BE2C (cell line): ENCODE measurements around the gene PFAS.
A peak's percentile ranks its signal among the peaks of the same experiment; 100 is the strongest.

Experiments used
- DNase-seq: peaks from one replicate; pipeline ENCODE4 v3.0.0-alpha.2; 2020
- H3K27me3 ChIP-seq: fragments of 250-450 bp; sonication (Bioruptor Pico); 2 replicates; pipeline ENCODE4 v1.5.1; 2020; ENCODE audit warnings: mild to moderate bottlenecking
- H3K36me3 ChIP-seq: fragments of 250-450 bp; sonication (Bioruptor Pico); 2 replicates; pipeline ENCODE4 v1.5.1; 2020; ENCODE audit warnings: mild to moderate bottlenecking
- H3K4me1 ChIP-seq: fragments of 250-450 bp; sonication (Bioruptor Pico); 2 replicates; pipeline ENCODE4 v1.5.1; 2020
- H3K4me3 ChIP-seq: 2 replicates; pipeline ENCODE4 v1.5.1; 2011; ENCODE audit warnings: low read depth, low read length
- H3K9me3 ChIP-seq: fragments of 250-450 bp; sonication (Bioruptor Pico); 2 replicates; pipeline ENCODE4 v1.5.1; 2020
- TF ChIP-seq, protein P1 (sequence below): IDR thresholded peaks from 2 replicates; pipeline ENCODE4 v1.5.1; 2012; ENCODE audit warnings: mild to moderate bottlenecking, low read depth, low read length

PFAS gene

GRCh38 chr17:8284126-8284525, 35.0 kb downstream of the PFAS start:
- Histone ChIP-seq H3K27me3 (no peaks in the 10 kb centered on the region), H3K9me3 (no peaks in the 10 kb centered on the region), H3K4me3 (no peak overlapping the region), H3K36me3 (no peaks in the 10 kb centered on the region), H3K4me1 (no peaks in the 10 kb centered on the region)
- TF ChIP-seq, protein P1, sequence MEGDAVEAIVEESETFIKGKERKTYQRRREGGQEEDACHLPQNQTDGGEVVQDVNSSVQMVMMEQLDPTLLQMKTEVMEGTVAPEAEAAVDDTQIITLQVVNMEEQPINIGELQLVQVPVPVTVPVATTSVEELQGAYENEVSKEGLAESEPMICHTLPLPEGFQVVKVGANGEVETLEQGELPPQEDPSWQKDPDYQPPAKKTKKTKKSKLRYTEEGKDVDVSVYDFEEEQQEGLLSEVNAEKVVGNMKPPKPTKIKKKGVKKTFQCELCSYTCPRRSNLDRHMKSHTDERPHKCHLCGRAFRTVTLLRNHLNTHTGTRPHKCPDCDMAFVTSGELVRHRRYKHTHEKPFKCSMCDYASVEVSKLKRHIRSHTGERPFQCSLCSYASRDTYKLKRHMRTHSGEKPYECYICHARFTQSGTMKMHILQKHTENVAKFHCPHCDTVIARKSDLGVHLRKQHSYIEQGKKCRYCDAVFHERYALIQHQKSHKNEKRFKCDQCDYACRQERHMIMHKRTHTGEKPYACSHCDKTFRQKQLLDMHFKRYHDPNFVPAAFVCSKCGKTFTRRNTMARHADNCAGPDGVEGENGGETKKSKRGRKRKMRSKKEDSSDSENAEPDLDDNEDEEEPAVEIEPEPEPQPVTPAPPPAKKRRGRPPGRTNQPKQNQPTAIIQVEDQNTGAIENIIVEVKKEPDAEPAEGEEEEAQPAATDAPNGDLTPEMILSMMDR = no peak
- no peak for DNase-seq

GRCh38 chr17:8285270-8286181, 36.4 kb downstream of the PFAS start:
- H3K4me1 ChIP-seq = no peaks in the 10 kb centered on the region
- DNase-seq = no peak
- no peak overlapping the region for H3K4me3 ChIP-seq
- no peaks in the 10 kb centered on the region for H3K9me3 ChIP-seq
- no peaks in the 10 kb centered on the region for H3K36me3 ChIP-seq
- no peaks in the 10 kb centered on the region for H3K27me3 ChIP-seq
- TF ChIP-seq, protein P1 = no peak

GRCh38 chr17:8287651-8288335, 38.7 kb downstream of the PFAS start:
- DNase-seq = no peak
- Histone ChIP-seq H3K4me3 (peak overlapping the region; percentile 77), H3K27me3 (no peaks in the 10 kb centered on the region), H3K36me3 (no peaks in the 10 kb centered on the region), H3K4me1 (no peaks in the 10 kb centered on the region), H3K9me3 (no peaks in the 10 kb centered on the region)
- TF ChIP-seq, protein P1 = no peak

DNA sequence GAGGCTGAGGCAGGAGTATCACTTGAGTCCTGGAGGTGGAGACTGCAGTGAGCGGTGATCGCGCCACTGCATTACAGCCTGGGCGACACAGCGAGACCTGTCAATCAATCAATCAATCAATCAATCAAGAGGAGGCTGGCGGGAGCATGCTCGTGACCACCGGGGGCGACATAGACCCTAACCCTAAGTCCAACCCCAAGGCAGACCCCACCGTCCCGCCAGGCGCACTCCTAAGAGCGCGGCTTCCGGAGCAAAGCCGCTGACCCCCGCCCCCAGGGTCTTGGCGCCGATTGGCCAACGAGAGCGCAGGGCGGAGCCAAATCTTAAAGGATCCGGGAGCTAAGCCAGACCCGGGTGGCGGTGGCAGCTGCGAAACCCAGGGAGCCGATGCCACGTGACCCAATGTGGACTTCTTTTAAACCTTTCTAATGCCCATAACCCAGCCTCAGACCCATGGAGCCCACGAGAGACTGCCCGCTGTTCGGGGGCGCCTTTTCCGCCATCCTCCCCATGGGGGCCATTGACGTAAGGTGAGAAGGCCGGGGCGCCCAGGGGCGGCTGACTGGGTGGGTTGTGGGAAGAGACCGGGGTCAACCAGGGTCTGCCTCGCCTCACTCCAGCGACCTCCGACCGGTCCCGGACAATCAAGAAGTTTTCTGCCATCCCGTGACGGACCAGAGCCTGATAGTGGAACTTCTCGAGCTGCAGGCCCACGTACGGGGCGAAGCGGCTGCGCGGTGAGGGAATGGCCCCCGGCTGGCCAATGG, 39.4 kb downstream of the PFAS start, which contains the start of gene RANGRF:
Gene RANGRF, plus strand, starts transcription at position 335 of the 767 bp plus-strand sequence. Its CDS starts 119 bp downstream, at position 454.
- DNase-seq = peak; percentile 85
- Histone ChIP-seq H3K4me3 (peak within 1 kb of the TSS; percentile 77), H3K9me3 (no peaks in the 10 kb centered on the region), H3K36me3 (no peaks in the 10 kb centered on the region), H3K27me3 (no peaks in the 10 kb centered on the region), H3K4me1 (no peaks in the 10 kb centered on the region)
- TF ChIP-seq, protein P1 = no peak

- TF ChIP-seq, protein P1 = no peak
- Histone ChIP-seq H3K4me3 (peak overlapping the region; percentile 77), H3K4me1 (no peaks in the 10 kb centered on the region), H3K9me3 (no peaks in the 10 kb centered on the region), H3K27me3 (no peaks in the 10 kb centered on the region), H3K36me3 (no peaks in the 10 kb centered on the region)
- DNase-seq = peak; percentile 80
Measured at GRCh38 chr17:8289103-8289397, 40.0 kb downstream of the PFAS start.
